ENCODE measurements around the gene NGDN. TPM values are rescaled to one million over a fixed set of nuclear protein-coding genes. Genes with fewer than 3 reads are reported as not detected.

The NGDN gene
- total RNA-seq, 1 experiment from 2014 or later, result 42.0 TPM

DNA sequence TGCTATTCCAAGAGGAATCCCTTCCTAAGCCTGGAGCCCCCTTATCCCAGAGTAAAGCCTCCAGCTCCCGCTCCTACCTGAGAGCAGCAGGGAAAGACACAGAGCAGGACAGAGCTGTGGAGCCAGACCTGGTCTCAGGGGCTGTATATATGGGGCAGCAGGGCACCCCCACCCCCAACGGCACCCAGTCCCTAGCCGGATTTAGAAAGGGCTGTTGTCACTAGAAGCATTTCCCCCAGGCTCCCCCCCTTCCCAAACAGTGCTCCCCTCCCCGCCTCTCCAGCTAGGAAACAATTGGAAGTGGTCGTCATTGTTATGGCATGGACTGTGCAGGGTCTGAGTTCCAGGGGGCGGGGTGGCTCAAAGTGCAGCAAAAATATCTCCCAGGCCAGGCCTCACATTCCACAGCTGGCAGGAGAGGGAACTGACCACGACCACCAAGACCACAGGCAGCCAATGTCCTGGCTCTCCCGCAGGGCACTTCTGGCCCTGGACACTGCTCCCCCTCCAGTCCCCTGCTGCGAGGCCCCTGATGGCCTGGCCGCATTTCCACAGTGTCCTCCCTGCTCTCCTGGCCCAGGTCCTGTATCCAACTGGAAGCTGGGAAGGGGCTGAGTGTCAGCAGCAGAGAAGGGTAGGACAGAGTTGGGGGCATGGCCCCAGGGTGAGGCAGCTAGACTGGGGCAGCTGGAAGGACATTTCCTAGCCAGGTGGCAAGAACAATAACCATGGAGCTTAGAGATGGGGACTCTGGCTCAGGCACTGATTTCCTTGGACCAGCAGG, 33.8 kb upstream of the NGDN start, which contains the start of gene MYH7:
Gene MYH7 (minus strand): TSS at position 118 of the 784 bp plus-strand sequence. CDS start 1,928 bp downstream, outside the sequence.
- H3K4me1 ChIP-seq (ENCODE audit: control insufficient read depth in 1 of 2, insufficient read depth in 2 of 2, low read length in 2 of 2), result no peaks in the 10 kb centered on the region

More for the DNA sequence above, 33.8 kb upstream of the NGDN start, which contains the start of gene MYH7:
- H3K27me3 ChIP-seq (ENCODE audit: insufficient read depth, low read length), result peaks cover 10% of the 10 kb centered on the region
- H3K9me3 ChIP-seq (ENCODE audit: control insufficient read depth in 1 of 2, insufficient read depth in 1 of 2, low read depth in 1 of 2, low read length in 2 of 2), result no peaks in the 10 kb centered on the region
- no peak for DNase-seq (ENCODE audit: low read depth, low spot score)
- ChIA-PET POLR2A (no interaction called here), RAD21 (ENCODE audit: low non-redundant PET in 1 of 2, low total read pairs in 2 of 2, uncharacterized antibody in 2 of 2, unreplicated experiment in 2 of 2) (no interaction called here), CTCF (no interaction called here)
- no peak within 1 kb of the TSS for H3K9ac ChIP-seq (ENCODE audit: low read length)
- H3K36me3 ChIP-seq (ENCODE audit: control insufficient read depth in 1 of 2, insufficient read depth in 2 of 2, low read length in 2 of 2), result no peaks in the 10 kb centered on the region
- H2AFZ ChIP-seq (ENCODE audit: low read depth, low read length, poor library complexity, severe bottlenecking), result no peak within 1 kb of the TSS
- no TSS peak for BruUV-seq (replicated peaks)
- H3K4me2 ChIP-seq (ENCODE audit: low read length), result no peak within 1 kb of the TSS
- H4K20me1 ChIP-seq (ENCODE audit: insufficient read depth), result no peaks in the 10 kb centered on the region
- ATAC-seq, result no peak
- H3K9me2 ChIP-seq (ENCODE audit: insufficient read depth), result no peaks in the 10 kb centered on the region
- H3K27ac ChIP-seq (ENCODE audit: low read depth, low read length), result no peak within 1 kb of the TSS
- no peaks in the 10 kb centered on the region for H3K79me2 ChIP-seq (ENCODE audit: insufficient read depth, low read length)
- TF ChIP-seq ELF1 (IDR thresholded peaks at IDR 0.05; ENCODE audit: borderline replicate concordance, low read depth), result no peak
- no peak for TF ChIP-seq ZNF274 (IDR thresholded peaks at IDR 0.05; ENCODE audit: low read depth, low read length)
- TF ChIP-seq, protein P1, sequence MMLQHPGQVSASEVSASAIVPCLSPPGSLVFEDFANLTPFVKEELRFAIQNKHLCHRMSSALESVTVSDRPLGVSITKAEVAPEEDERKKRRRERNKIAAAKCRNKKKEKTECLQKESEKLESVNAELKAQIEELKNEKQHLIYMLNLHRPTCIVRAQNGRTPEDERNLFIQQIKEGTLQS (IDR thresholded peaks at IDR 0.05), result no peak
- TF ChIP-seq, protein P2, sequence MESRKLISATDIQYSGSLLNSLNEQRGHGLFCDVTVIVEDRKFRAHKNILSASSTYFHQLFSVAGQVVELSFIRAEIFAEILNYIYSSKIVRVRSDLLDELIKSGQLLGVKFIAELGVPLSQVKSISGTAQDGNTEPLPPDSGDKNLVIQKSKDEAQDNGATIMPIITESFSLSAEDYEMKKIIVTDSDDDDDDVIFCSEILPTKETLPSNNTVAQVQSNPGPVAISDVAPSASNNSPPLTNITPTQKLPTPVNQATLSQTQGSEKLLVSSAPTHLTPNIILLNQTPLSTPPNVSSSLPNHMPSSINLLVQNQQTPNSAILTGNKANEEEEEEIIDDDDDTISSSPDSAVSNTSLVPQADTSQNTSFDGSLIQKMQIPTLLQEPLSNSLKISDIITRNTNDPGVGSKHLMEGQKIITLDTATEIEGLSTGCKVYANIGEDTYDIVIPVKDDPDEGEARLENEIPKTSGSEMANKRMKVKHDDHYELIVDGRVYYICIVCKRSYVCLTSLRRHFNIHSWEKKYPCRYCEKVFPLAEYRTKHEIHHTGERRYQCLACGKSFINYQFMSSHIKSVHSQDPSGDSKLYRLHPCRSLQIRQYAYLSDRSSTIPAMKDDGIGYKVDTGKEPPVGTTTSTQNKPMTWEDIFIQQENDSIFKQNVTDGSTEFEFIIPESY (IDR thresholded peaks at IDR 0.05; ENCODE audit: extremely low read depth, insufficient replicate concordance, low read length), result no peak
- no peak for TF ChIP-seq EGR1 (IDR thresholded peaks at IDR 0.05; ENCODE audit: low read depth)
- TF ChIP-seq POLR2AphosphoS5 (IDR thresholded peaks at IDR 0.05; ENCODE audit: low read depth, low read length), result no peak
- TF ChIP-seq, protein P3, sequence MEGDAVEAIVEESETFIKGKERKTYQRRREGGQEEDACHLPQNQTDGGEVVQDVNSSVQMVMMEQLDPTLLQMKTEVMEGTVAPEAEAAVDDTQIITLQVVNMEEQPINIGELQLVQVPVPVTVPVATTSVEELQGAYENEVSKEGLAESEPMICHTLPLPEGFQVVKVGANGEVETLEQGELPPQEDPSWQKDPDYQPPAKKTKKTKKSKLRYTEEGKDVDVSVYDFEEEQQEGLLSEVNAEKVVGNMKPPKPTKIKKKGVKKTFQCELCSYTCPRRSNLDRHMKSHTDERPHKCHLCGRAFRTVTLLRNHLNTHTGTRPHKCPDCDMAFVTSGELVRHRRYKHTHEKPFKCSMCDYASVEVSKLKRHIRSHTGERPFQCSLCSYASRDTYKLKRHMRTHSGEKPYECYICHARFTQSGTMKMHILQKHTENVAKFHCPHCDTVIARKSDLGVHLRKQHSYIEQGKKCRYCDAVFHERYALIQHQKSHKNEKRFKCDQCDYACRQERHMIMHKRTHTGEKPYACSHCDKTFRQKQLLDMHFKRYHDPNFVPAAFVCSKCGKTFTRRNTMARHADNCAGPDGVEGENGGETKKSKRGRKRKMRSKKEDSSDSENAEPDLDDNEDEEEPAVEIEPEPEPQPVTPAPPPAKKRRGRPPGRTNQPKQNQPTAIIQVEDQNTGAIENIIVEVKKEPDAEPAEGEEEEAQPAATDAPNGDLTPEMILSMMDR (IDR thresholded peaks at IDR 0.05 in 2 of 3, conservative IDR thresholded peaks at IDR 0.05 in 1 of 3; ENCODE audit: borderline replicate concordance in 1 of 3, insufficient read depth in 1 of 3, low read depth in 2 of 3, low read length in 2 of 3), result no peak
- TF ChIP-seq POLR2A (IDR thresholded peaks at IDR 0.05; ENCODE audit: borderline replicate concordance, extremely low read depth, insufficient read depth, insufficient read length), result no peak
- no peak for TF ChIP-seq RAD21 (IDR thresholded peaks at IDR 0.05; ENCODE audit: low read depth)
- TF ChIP-seq SP1 (IDR thresholded peaks at IDR 0.05; ENCODE audit: low read depth), result no peak
- TF ChIP-seq FOSL1 (IDR thresholded peaks at IDR 0.05; ENCODE audit: low read depth), result no peak
- no peak for TF ChIP-seq EZH2 (IDR thresholded peaks at IDR 0.05)
- TF ChIP-seq SIN3A (IDR thresholded peaks at IDR 0.05; ENCODE audit: low read depth), result no peak
- TF ChIP-seq EZH2phosphoT487 (IDR thresholded peaks at IDR 0.05; ENCODE audit: borderline replicate concordance), result no peak
- TF ChIP-seq JUND (IDR thresholded peaks at IDR 0.05), result no peak
- no peak for TF ChIP-seq CBX3 (IDR thresholded peaks at IDR 0.05; ENCODE audit: low read depth)
- no peak for TF ChIP-seq SRF (IDR thresholded peaks at IDR 0.05; ENCODE audit: low read depth)
- TF ChIP-seq, protein P4, sequence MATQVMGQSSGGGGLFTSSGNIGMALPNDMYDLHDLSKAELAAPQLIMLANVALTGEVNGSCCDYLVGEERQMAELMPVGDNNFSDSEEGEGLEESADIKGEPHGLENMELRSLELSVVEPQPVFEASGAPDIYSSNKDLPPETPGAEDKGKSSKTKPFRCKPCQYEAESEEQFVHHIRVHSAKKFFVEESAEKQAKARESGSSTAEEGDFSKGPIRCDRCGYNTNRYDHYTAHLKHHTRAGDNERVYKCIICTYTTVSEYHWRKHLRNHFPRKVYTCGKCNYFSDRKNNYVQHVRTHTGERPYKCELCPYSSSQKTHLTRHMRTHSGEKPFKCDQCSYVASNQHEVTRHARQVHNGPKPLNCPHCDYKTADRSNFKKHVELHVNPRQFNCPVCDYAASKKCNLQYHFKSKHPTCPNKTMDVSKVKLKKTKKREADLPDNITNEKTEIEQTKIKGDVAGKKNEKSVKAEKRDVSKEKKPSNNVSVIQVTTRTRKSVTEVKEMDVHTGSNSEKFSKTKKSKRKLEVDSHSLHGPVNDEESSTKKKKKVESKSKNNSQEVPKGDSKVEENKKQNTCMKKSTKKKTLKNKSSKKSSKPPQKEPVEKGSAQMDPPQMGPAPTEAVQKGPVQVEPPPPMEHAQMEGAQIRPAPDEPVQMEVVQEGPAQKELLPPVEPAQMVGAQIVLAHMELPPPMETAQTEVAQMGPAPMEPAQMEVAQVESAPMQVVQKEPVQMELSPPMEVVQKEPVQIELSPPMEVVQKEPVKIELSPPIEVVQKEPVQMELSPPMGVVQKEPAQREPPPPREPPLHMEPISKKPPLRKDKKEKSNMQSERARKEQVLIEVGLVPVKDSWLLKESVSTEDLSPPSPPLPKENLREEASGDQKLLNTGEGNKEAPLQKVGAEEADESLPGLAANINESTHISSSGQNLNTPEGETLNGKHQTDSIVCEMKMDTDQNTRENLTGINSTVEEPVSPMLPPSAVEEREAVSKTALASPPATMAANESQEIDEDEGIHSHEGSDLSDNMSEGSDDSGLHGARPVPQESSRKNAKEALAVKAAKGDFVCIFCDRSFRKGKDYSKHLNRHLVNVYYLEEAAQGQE (IDR thresholded peaks at IDR 0.05; ENCODE audit: low read depth), result no peak
- TF ChIP-seq ZFX (IDR thresholded peaks at IDR 0.05), result no peak
- no peak within 1 kb of the TSS for H3K4me3 ChIP-seq (replicated peaks in 1 of 2; ENCODE audit: low read depth in 1 of 2, low read length in 2 of 2)
- intact Hi-C loops (cut with micrococcal nuclease), result no loop called here

Measured in HCT116 (cell line).